Hepatocyte (in vitro differentiated cells): ENCODE data around the gene KLHL17. TPM values are rescaled to one million over a fixed set of nuclear protein-coding genes. Genes with fewer than 3 reads are reported as not detected.
"Not testable (repeated sequence)": the region's sequence is repeated elsewhere in the genome, so short reads cannot be mapped to it uniquely, and the experiment has no call there.

Experiments used
- DNase-seq: peaks from one replicate; pipeline ENCODE4 v3.0.0-alpha.2; 2016; ENCODE audit warnings: low spot score
- H2AFZ ChIP-seq: fragments of 200-600 bp; sonication (generic); 2 replicates; pipeline ENCODE4 v1.6.0; 2016; ENCODE audit warnings: antibody characterized with exemption, mild to moderate bottlenecking
- H3K27ac ChIP-seq: fragments of 200-600 bp; sonication (generic); 2 replicates; pipeline ENCODE4 v1.5.1; 2016; ENCODE audit warnings: mild to moderate bottlenecking
- H3K27me3 ChIP-seq: fragments of 200-600 bp; sonication (generic); 2 replicates; pipeline ENCODE4 v1.6.1; 2016
- H3K36me3 ChIP-seq: fragments of 200-600 bp; sonication (generic); replicated peaks from 2 replicates; pipeline ENCODE4 v1.5.1; 2016; ENCODE audit warnings: low read depth; ENCODE audit not compliant: insufficient read depth
- H3K4me1 ChIP-seq: fragments of 200-600 bp; sonication (generic); 2 replicates; pipeline ENCODE4 v1.5.1; 2016; ENCODE audit warnings: mild to moderate bottlenecking, moderate library complexity; ENCODE audit not compliant: insufficient read depth
- H3K4me2 ChIP-seq: fragments of 200-600 bp; sonication (generic); 2 replicates; pipeline ENCODE4 v1.6.0; 2016
- H3K4me3 ChIP-seq: fragments of 200-600 bp; sonication (generic); 2 replicates; pipeline ENCODE4 v1.5.1; 2016; ENCODE audit warnings: mild to moderate bottlenecking
- H3K79me2 ChIP-seq: fragments of 200-600 bp; sonication (generic); 2 replicates; pipeline ENCODE4 v1.6.0; 2017; ENCODE audit warnings: mild to moderate bottlenecking
- H3K9me2 ChIP-seq: fragments of 200-600 bp; sonication (generic); replicated peaks from 2 replicates; pipeline ENCODE4 v1.6.0; 2017; ENCODE audit warnings: mild to moderate bottlenecking; ENCODE audit not compliant: insufficient read depth
- H3K9me3 ChIP-seq: fragments of 200-600 bp; sonication (generic); 2 replicates; pipeline ENCODE4 v1.5.1; 2016; ENCODE audit warnings: low read depth, mild to moderate bottlenecking
- H4K20me1 ChIP-seq: fragments of 200-600 bp; sonication (generic); 2 replicates; pipeline ENCODE4 v1.6.0; 2016; ENCODE audit warnings: mild to moderate bottlenecking; ENCODE audit not compliant: insufficient read depth, poor library complexity, severe bottlenecking
- CTCF ChIP-seq: fragments of 200-600 bp; sonication (generic); IDR thresholded peaks from 2 replicates; pipeline ENCODE4 v1.5.1; 2016; ENCODE audit warnings: antibody characterized with exemption, mild to moderate bottlenecking; ENCODE audit not compliant: poor library complexity
- EZH2 ChIP-seq: fragments of 200-600 bp; sonication (generic); IDR thresholded peaks from 2 replicates; pipeline ENCODE4 v1.6.1; 2016; ENCODE audit warnings: antibody characterized with exemption, mild to moderate bottlenecking, borderline replicate concordance
- EZH2phosphoT487 ChIP-seq: fragments of 200-600 bp; sonication (generic); IDR thresholded peaks from one replicate; pipeline ENCODE4 v1.6.1; 2018; ENCODE audit warnings: antibody characterized with exemption, mild to moderate bottlenecking, low read depth, moderate library complexity; ENCODE audit not compliant: unreplicated experiment, severe bottlenecking
- WGBS: methylation state at CpG from one replicate; pipeline ENCODE4 v1.1.6; 2016; ENCODE audit warnings: low lambda C conversion rate; ENCODE audit errors: missing lambda C conversion rate; 5-methylcytosine and 5-hydroxymethylcytosine counted together
- polyA plus RNA-seq: library from polyadenylated mRNA; unstranded; fragments of >200 nt; fragmentation: Nextera tagmentation; extraction: Ambion mirVana; gene quantifications from 2 replicates; pipeline ENCODE4 v1.2.1, GENCODE V29; 2016
- total RNA-seq: library from RNA; depleted of rRNA; stranded (reverse); fragments of >200 nt; gene quantifications from 2 replicates; pipeline ENCODE4 v1.2.3, GENCODE V29; 2014

Gene KLHL17
- total and polyA plus RNA-seq, 2 experiments from 2014 or later, result 13.8 to 25.0 TPM

DNA sequence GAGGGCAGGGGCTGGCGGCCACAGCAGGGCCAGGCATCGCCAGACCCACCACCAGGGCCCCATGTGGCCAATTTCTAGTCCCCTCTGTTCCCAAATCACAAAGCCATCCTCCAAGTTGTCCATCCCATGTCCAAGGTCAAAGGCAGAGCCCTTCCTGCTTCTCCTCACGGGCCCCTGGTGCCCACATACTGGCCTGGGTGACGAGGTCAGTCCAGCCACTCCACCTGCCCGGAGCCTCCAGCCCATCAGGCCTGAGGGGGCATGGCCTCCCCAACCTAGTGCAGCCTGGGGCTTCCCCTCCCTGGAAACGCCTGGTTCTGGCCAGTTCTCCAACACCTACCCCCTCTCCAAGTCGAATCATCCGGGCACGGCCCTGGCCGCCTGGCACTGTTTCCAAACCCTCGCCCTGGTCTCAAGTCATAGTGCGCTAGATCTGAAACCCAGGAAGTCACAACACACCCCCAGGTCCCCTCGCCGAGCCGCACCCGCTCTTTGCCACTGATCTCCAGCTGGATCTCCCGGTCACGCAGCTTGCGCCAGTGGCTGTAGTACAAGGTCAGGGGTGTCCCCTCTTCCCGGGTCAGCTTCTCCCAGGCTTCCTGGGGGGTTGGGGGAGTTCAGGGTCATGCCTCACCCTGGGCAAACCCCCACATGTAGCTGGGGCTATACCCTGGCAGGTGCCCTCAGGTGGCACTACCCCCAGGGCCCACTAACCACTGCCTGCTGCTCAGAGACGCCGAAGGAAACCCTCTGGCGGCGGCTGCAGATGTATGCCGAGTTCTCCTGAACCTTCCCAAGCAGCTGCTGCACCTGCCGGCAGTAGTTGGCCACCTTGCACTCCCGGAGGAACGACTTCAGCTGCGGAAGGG, 14.5 kb upstream of the KLHL17 start:
- no peaks in the 10 kb centered on the region for H4K20me1 ChIP-seq
- H3K36me3 ChIP-seq, result no peaks in the 10 kb centered on the region
- WGBS, result 95% methylated on average over 29 of the region's 29 CpGs
- no peaks in the 10 kb centered on the region for H3K9me2 ChIP-seq
- no peak overlapping the region for H3K4me2 ChIP-seq
- no peak for DNase-seq
- no peak overlapping the region for H3K27ac ChIP-seq
- H3K9me3 ChIP-seq, result no peaks in the 10 kb centered on the region
- peaks cover 14% of the 10 kb centered on the region for H3K27me3 ChIP-seq
- no peaks in the 10 kb centered on the region for H3K79me2 ChIP-seq
- H2AFZ ChIP-seq, result no peak overlapping the region
- H3K4me3 ChIP-seq, result no peak overlapping the region
- TF ChIP-seq EZH2 (no peak), CTCF (no peak), EZH2phosphoT487 (no peak)
- peaks cover 25% of the 10 kb centered on the region for H3K4me1 ChIP-seq

- H3K79me2 ChIP-seq, H3K27ac ChIP-seq, H2AFZ ChIP-seq, H3K36me3 ChIP-seq, H3K4me3 ChIP-seq, H3K9me3 ChIP-seq, H3K4me2 ChIP-seq, H3K9me2 ChIP-seq, H3K27me3 ChIP-seq, H4K20me1 ChIP-seq, DNase-seq: not testable (repeated sequence)
- peaks cover 18% of the 10 kb centered on the region for H3K4me1 ChIP-seq
- 95% methylated on average over 13 of the region's 13 CpGs for WGBS
Measured at GRCh38 chr1:946811-947210, 13.6 kb upstream of the KLHL17 start.

DNA sequence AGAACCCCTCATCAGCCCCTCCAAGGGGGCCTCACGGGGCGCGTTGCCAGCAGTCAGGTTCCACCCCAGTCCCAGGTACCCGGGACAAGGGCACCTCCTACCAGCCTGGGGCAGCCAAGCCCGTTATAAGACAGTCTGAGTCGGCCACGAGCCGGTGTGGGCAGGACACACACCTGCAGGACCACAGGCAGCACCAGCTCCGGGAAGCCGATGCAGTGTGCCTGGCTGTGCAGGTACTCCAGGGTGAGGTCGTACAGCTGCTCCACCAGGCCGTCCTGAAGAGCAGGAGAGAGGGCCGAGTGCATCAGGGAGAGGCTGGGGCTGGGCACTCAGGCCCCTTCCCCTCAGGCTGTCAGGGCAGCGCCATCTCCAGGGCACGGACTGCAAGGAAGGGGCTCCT, 12.4 kb upstream of the KLHL17 start:
- no peaks in the 10 kb centered on the region for H3K9me2 ChIP-seq
- H4K20me1 ChIP-seq, result no peaks in the 10 kb centered on the region
- H3K27me3 ChIP-seq, result peaks cover 2% of the 10 kb centered on the region
- TF ChIP-seq EZH2phosphoT487 (no peak), CTCF (no peak), EZH2 (no peak)
- no peak overlapping the region for H3K4me3 ChIP-seq
- DNase-seq, result no peak
- H3K79me2 ChIP-seq, result no peaks in the 10 kb centered on the region
- WGBS, result 97% methylated on average over 13 of the region's 15 CpGs
- H3K36me3 ChIP-seq, result no peaks in the 10 kb centered on the region
- H3K4me1 ChIP-seq, result peaks cover 6% of the 10 kb centered on the region
- H2AFZ ChIP-seq, result no peak overlapping the region
- no peak overlapping the region for H3K27ac ChIP-seq
- H3K4me2 ChIP-seq, result no peak overlapping the region
- no peaks in the 10 kb centered on the region for H3K9me3 ChIP-seq

DNA sequence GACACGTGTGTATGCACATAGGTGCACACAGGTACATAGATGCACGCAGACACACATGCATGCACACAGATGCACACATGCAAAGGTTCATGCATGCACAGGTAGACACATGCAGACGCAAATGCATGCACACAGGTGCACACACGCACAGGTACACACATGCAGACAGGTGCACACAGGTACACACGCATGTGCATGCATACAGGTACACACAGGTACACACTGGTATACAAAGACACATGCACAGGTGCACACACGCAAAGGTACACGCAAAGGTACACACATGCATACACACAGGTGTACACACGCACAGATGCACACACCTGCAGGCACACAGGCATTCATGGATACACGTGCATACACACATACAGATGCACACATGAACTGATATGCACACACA, 10.1 kb upstream of the KLHL17 start:
- 97% methylated on average over 9 of the region's 9 CpGs for WGBS
- no peaks in the 10 kb centered on the region for H3K79me2 ChIP-seq
- no peak overlapping the region for H3K4me3 ChIP-seq
- no peaks in the 10 kb centered on the region for H3K27me3 ChIP-seq
- H3K36me3 ChIP-seq, result no peaks in the 10 kb centered on the region
- H2AFZ ChIP-seq, result no peak overlapping the region
- TF ChIP-seq EZH2 (no peak), CTCF (no peak), EZH2phosphoT487 (no peak)
- no peak overlapping the region for H3K4me2 ChIP-seq
- no peak for DNase-seq
- H3K27ac ChIP-seq, result no peak overlapping the region
- no peaks in the 10 kb centered on the region for H3K4me1 ChIP-seq
- H3K9me2 ChIP-seq, result no peaks in the 10 kb centered on the region
- H4K20me1 ChIP-seq, result no peaks in the 10 kb centered on the region
- no peaks in the 10 kb centered on the region for H3K9me3 ChIP-seq
